ENCODE data around the gene FUT1.

The FUT1 gene

DNA sequence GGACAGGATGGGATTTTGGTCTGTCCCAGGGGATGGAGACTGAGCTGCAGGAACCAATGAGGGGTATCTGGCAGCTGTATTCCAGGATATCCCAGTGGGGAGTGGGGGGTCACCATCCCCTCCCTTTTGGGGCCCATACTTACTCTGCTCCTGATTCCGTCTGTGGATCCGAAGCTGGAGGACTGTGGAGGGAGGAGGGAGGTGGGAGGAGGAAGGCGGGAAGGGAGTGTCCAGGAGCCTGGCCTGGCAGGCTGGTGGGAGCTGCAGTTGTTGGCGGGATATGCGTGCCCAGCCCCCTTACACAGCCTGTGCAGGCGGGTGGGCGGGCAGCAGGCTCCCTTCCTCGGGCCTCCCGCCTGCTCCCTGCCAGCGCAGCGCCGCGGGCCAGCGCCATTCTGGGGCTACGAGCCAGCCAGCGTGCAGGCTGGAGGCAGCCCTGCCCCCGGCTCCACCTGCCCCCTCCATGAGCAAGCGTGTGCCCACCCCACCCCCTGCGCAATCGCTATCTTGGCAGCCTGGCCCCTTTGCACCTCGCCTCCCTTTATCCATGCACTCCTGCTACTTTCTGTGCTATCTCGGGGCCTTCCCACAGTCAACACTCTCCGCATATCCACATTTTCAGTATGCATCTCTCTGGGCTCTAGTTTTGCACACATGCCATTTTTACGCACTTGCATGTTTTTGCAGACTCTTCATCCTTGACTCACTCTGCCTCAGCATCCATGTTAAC lies 35.7 kb downstream of the FUT1 start:
- H3K9me3 Mint-ChIP-seq = no peaks in the 10 kb centered on the region
- H3K4me3 Mint-ChIP-seq = no peak overlapping the region
- no peaks in the 10 kb centered on the region for H3K27me3 Mint-ChIP-seq
- H3K36me3 Mint-ChIP-seq = peaks cover 1% of the 10 kb centered on the region
- peaks cover 31% of the 10 kb centered on the region for H3K4me1 Mint-ChIP-seq
- peak overlapping the region; percentile 69 for H3K27ac Mint-ChIP-seq

DNA sequence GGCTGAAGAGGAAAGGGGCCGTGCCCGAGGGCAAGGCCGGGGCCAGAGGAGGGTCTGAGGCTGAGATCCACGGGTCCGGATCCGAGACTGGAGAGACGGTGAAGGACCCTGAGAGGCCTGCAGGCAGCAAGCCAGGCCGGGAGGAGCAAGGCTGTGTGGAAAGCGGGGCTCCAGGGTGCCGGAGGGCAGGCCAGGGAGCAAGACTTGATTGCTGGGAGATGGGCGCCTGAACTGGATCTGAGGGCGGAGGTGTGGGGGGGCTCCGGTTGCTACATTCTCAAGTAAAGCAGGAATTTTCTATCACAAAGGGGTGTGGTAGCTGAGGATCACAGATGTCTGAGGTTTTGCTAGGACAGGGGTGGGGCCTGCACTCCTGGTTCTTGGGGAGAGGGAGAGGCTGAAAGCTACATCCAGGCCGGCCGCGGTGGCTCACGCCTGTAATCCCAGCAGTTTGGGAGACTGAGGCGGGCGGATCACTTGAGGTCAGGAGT lies 36.7 kb downstream of the FUT1 start:
- peaks cover 1% of the 10 kb centered on the region for H3K36me3 Mint-ChIP-seq
- H3K9me3 Mint-ChIP-seq = no peaks in the 10 kb centered on the region
- no peak overlapping the region for H3K4me3 Mint-ChIP-seq
- H3K27ac Mint-ChIP-seq = no peak overlapping the region
- H3K27me3 Mint-ChIP-seq = no peaks in the 10 kb centered on the region
- H3K4me1 Mint-ChIP-seq = peaks cover 24% of the 10 kb centered on the region

DNA sequence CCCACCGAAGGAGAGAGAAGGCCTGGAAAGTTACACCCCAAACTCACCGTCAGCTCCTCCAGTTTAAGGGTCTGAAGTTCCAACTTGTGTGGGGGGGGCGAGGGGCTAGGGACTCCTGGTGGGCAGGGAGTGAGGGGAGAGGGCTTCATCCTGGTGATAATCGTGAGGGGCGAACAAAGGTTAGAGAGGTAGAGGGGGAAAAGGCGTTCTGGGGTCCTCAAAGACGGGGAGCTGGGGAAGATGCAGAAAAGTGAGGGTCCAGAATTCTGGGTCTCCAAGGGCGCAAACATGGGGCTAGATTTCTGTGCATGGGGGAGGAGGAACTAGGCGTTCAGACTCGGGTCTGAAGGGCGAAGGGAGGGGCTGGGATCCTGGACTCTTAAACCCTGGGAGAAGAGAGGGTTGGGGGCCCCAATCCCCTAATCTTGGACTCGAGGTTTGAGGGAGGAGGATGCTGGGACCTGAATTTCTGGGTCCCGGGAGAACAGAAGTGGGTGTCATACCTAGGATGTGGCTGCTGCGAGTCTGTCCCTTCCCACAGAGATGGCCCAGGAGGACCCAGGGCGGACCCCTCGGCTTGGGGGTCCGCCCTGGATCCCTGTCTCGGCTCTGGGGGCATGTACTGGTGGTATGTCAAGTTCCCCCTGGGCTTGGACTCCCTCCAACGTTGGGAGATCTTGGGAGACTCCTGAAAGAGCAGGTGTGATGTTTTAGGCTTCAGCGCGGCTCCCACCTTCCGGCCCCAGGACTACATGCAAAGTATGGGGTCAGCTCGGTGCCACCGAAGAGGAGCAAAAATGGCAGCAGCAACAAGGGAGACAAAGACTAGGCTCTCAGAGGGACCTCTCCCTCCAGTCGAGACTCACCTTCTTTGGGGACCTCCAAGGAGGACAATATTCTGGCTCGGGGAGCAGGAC lies 37.4 kb downstream of the FUT1 start:
- peak overlapping the region; percentile 85 for H3K4me3 Mint-ChIP-seq
- H3K4me1 Mint-ChIP-seq = peaks cover 20% of the 10 kb centered on the region
- peaks cover 1% of the 10 kb centered on the region for H3K36me3 Mint-ChIP-seq
- no peaks in the 10 kb centered on the region for H3K9me3 Mint-ChIP-seq
- peak overlapping the region; percentile 46 for H3K27ac Mint-ChIP-seq
- H3K27me3 Mint-ChIP-seq = no peaks in the 10 kb centered on the region

DNA sequence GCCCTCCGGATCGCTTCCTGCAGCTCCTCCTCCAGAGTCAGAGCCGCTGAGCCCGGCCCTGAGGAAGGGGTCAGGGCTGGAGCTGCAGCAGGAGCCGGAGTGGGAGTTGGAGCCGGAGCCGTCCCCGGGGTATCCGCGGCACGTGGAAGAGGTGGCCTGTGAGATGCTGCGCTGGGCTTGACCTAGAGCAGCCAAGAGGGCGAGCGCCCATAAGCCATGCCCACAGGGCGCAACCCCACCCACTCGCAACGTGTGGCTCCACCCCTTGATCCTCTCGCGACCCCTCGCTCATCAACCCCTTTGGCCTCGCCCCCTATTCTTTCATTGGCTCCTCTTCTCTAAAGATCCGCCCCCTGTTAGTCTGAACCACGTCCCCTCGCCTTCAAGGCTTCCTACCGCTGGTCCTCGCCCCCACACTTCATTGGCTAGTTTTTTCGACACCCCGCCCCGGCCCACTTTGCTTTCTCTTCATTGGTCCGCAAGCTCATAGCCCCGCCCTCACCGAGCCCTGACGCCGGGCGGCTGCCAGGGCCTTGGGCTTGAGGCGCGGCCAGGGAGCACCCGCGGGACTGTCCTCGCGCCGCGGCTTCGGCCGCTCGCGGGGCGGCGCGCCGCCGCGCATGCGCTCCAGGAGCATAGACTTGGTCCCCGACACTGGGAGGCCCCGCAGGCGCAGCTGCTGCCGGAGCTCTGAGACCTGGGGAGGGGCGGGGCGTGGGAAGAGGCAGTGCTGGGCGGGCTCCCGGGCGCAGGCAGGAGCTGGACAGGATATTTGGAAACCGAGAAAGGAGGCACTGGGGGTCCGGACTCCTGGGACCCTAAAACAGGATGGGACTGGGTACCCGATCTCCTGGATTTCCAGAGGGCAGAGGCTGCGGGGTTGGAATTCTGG lies 38.3 kb downstream of the FUT1 start:
- Mint-ChIP-seq H3K9me3 (no peaks in the 10 kb centered on the region), H3K4me1 (peaks cover 20% of the 10 kb centered on the region), H3K4me3 (peak overlapping the region; percentile 85), H3K27ac (peak overlapping the region; percentile 9), H3K27me3 (no peaks in the 10 kb centered on the region), H3K36me3 (peaks cover 1% of the 10 kb centered on the region)

DNA sequence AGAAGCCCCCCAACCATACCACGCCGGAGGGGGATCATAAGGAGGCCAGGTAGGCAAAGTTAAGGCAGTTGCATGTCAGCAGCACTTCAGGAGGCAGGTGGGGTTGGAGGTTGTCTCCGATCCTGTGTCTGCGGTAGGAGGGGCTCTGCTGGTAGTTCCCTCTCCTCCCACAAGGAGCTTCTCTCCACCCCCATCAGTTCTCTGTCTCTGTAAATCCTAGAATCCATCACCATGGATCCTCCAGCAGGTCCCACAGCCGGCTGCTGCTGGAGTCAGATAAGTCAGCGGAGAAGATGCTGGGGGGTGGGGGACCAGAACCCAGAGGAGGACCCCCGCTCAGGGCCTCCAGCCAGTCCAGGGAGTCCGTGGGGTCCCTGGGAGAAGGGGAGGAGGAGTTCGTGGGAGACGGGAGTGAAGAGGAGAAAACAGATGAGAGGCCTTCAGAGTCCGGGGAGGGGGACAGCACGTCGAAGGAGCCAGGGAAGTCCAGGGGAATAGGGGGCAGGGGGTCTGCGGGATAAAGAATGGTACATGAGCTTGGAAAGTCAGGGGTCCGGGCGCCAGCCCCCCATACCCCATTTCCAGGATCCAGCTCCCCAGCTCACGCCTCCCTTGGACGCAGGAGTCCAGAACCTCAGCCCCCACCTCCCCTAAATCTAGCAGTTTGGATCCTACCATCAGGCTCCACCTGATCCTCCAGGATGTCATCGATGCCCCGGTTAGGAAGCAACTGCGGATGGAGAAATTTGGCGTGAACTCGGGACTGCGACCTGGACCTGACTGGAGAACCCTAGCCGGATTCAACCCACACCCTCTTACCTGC lies 39.2 kb downstream of the FUT1 start:
- Mint-ChIP-seq H3K27ac (no peak overlapping the region), H3K9me3 (no peaks in the 10 kb centered on the region), H3K27me3 (no peaks in the 10 kb centered on the region), H3K4me3 (peak overlapping the region; percentile 85), H3K36me3 (peaks cover 1% of the 10 kb centered on the region), H3K4me1 (peaks cover 20% of the 10 kb centered on the region)

DNA sequence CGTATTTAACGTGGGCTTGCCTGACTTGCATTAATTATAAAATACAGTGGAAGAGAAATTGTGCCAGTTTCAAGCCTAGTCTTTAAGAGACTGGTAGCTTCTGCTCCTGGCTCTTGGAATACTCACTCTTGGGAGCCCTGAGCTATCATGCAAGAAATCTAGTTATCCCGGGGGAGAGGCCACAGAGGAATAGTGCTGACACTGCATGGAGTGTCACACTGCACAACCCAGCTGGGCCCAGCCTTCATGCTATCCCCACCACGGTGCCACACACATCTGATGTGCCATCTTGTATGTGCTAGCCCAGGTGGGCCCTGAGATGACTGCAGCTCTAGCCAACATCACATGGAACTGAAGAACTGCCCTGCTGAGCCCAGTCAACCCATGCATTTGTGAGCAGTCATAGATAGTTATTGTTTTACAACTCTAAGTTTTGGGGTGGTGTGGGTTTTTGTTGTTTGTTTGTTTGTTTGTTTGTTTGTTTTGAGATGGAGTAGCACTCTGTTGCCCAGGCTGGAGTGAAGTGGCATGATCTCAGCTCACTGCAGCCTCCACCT lies 41.3 kb downstream of the FUT1 start:
- Mint-ChIP-seq H3K9me3 (no peaks in the 10 kb centered on the region), H3K27ac (no peak overlapping the region), H3K4me1 (peaks cover 20% of the 10 kb centered on the region), H3K27me3 (no peaks in the 10 kb centered on the region), H3K36me3 (peaks cover 3% of the 10 kb centered on the region), H3K4me3 (peak overlapping the region; percentile 3)

DNA sequence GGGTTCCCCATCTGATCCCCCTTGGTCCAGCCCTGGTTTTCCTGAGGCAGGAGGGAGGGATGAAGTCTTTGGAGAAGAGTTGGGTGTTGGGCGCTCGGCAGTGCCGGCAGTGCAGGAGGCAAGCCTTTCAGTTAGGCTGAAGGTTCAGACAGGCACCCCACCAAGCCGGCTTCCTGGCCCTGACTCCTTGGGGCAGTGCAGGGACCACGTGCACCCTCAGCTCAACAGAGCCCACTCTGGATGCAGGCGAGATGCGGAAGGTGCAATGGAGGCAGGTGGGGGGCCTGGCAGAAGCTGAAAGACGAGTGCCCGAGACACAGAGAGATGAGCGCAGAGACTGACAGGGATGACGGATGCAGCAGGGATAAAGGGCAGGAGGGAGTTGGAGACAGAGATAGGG lies 44.0 kb downstream of the FUT1 start:
- Mint-ChIP-seq H3K27me3 (no peaks in the 10 kb centered on the region), H3K9me3 (no peaks in the 10 kb centered on the region), H3K27ac (no peak overlapping the region), H3K4me3 (no peak overlapping the region), H3K36me3 (peaks cover 3% of the 10 kb centered on the region), H3K4me1 (peaks cover 6% of the 10 kb centered on the region)

DNA sequence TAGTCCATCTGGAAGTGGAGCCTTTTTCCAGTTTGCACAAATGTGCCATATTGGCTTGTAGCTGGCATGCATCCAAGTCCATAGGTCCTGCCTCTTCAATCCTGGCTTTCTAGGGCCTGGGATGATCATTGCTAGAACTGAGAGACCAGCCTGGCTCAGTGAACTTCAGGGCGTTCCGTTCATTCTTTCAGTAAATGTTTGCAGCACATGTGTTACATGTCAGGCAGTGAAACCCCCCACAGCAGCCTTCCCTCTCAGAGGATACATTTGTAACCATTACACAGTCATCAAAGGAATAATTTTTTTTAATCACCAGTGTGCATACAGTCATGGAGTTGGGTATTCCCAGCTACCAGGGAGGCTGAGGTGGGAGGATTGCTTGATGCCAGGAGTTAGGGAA lies 47.0 kb downstream of the FUT1 start:
- H3K27me3 Mint-ChIP-seq = no peaks in the 10 kb centered on the region
- no peaks in the 10 kb centered on the region for H3K4me1 Mint-ChIP-seq
- no peak overlapping the region for H3K27ac Mint-ChIP-seq
- H3K9me3 Mint-ChIP-seq = no peaks in the 10 kb centered on the region
- H3K36me3 Mint-ChIP-seq = peaks cover 4% of the 10 kb centered on the region
- H3K4me3 Mint-ChIP-seq = no peak overlapping the region

DNA sequence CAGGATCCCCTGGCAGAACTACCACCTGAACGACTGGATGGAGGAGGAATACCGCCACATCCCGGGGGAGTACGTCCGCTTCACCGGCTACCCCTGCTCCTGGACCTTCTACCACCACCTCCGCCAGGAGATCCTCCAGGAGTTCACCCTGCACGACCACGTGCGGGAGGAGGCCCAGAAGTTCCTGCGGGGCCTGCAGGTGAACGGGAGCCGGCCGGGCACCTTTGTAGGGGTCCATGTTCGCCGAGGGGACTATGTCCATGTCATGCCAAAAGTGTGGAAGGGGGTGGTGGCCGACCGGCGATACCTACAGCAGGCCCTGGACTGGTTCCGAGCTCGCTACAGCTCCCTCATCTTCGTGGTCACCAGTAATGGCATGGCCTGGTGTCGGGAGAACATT lies 49.1 kb downstream of the FUT1 start:
- Mint-ChIP-seq H3K4me1 (no peaks in the 10 kb centered on the region), H3K9me3 (no peaks in the 10 kb centered on the region), H3K27me3 (no peaks in the 10 kb centered on the region)

DNA sequence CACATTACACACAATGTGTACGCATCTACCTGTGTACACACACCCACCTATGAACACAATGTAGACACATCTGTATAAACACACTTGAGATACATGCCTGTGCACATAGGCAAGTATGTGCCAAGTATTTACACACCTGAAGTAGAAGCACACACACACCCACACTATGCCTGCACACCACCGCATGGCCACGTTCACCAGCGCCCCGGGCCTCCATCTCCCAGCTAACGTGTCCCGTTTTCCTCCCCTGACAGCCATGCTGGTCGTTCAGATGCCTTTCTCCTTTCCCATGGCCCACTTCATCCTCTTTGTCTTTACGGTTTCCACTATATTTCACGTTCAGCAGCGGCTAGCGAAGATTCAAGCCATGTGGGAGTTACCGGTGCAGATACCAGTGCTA lies 49.7 kb downstream of the FUT1 start:
- no peaks in the 10 kb centered on the region for H3K4me1 Mint-ChIP-seq
- no peak overlapping the region for H3K4me3 Mint-ChIP-seq
- peaks cover 4% of the 10 kb centered on the region for H3K36me3 Mint-ChIP-seq
- no peaks in the 10 kb centered on the region for H3K27me3 Mint-ChIP-seq
- no peaks in the 10 kb centered on the region for H3K9me3 Mint-ChIP-seq
- H3K27ac Mint-ChIP-seq = no peak overlapping the region

More for the DNA sequence above, 49.1 kb downstream of the FUT1 start:
- Mint-ChIP-seq H3K27ac (no peak overlapping the region), H3K36me3 (peaks cover 4% of the 10 kb centered on the region), H3K4me3 (no peak overlapping the region)

DNA sequence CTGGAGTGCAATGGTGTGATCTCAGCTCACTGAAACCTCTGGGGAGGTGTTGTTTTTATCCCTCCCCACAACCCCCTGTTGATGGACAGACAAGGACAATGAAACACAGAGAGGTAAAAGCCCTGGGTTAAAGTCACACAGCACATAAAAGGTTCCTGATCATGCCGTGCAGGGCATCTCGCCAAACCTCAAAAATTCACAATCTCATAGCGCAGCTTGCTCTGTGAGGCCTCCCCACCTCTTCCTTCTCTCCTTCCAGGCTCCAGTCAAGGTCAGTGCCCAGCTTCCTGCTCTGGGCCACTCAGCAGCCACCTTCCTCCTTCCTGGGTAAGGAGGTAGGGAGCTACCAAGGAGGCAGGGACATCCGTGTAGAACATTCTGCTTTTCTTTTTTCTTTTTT lies 54.4 kb downstream of the FUT1 start:
- Mint-ChIP-seq H3K27me3 (peaks cover 7% of the 10 kb centered on the region), H3K9me3 (no peaks in the 10 kb centered on the region), H3K4me3 (no peak overlapping the region), H3K4me1 (peaks cover 11% of the 10 kb centered on the region), H3K27ac (no peak overlapping the region), H3K36me3 (peaks cover 2% of the 10 kb centered on the region)
